Parathyroid adenoma (tissue), 2 donors: ENCODE measurements around the gene ECEL1.

Experiments
- H2AFZ ChIP-seq: fragments of 300-600 bp; sonication (generic); one replicate; pipeline ENCODE4 v1.7.0; 2017; ENCODE audit warnings: antibody characterized with exemption, mild to moderate bottlenecking
- H3K27ac ChIP-seq: fragments of 300-600 bp; sonication (generic); one replicate; pipeline ENCODE4 v1.7.0; 2017
- H3K27me3 ChIP-seq: fragments of 300-600 bp; sonication (generic); one replicate; pipeline ENCODE4 v1.7.0; 2017; ENCODE audit warnings: low read length; ENCODE audit not compliant: control insufficient read depth, insufficient read depth
- H3K36me3 ChIP-seq: fragments of 300-600 bp; sonication (generic); one replicate; pipeline ENCODE4 v1.7.0; 2017; ENCODE audit warnings: low read length; ENCODE audit not compliant: control insufficient read depth, insufficient read depth
- H3K4me1 ChIP-seq: fragments of 300-600 bp; sonication (generic); one replicate; pipeline ENCODE4 v1.7.0; 2017; ENCODE audit warnings: control low read depth
- H3K4me2 ChIP-seq: fragments of 300-600 bp; sonication (generic); one replicate; pipeline ENCODE4 v1.7.0; 2017; ENCODE audit warnings: low read length
- H3K4me3 ChIP-seq: fragments of 300-600 bp; sonication (generic); one replicate; pipeline ENCODE4 v1.7.0; 2017; ENCODE audit warnings: low read depth, low read length
- H3K79me2 ChIP-seq: fragments of 300-600 bp; sonication (generic); one replicate; pipeline ENCODE4 v1.7.0; 2017; ENCODE audit warnings: control low read depth
- H3K9ac ChIP-seq: fragments of 300-600 bp; sonication (generic); one replicate; pipeline ENCODE4 v1.7.0; 2017; ENCODE audit warnings: mild to moderate bottlenecking
- H3K9me3 ChIP-seq: fragments of 300-600 bp; sonication (generic); one replicate; pipeline ENCODE4 v1.7.0; 2017; ENCODE audit warnings: low read length; ENCODE audit not compliant: control insufficient read depth
- CTCF ChIP-seq: fragments of 300-600 bp; sonication (generic); IDR thresholded peaks from one replicate; pipeline ENCODE4 v1.7.0; 2017; ENCODE audit warnings: antibody characterized with exemption, mild to moderate bottlenecking
- donor health status: primary hyperparathyroidism.

The ECEL1 gene

GRCh38 chr2:232492963-232493700 is 5.5 kb upstream of the ECEL1 start:
- Histone ChIP-seq H3K27me3 (no peaks in the 10 kb centered on the region), H3K79me2 (no peaks in the 10 kb centered on the region), H3K4me3 (no peak overlapping the region), H3K9ac (no peak overlapping the region), H3K9me3 (no peaks in the 10 kb centered on the region), H2AFZ (no peak overlapping the region), H3K36me3 (no peaks in the 10 kb centered on the region), H3K4me1 (no peaks in the 10 kb centered on the region), H3K4me2 (no peak overlapping the region), H3K27ac (no peak overlapping the region)
- no peak for TF ChIP-seq CTCF

GRCh38 chr2:232492236-232492848 is 4.7 kb upstream of the ECEL1 start:
- Histone ChIP-seq H3K4me3 (no peak overlapping the region), H3K9ac (no peak overlapping the region), H3K79me2 (no peaks in the 10 kb centered on the region), H3K4me1 (no peaks in the 10 kb centered on the region), H3K27ac (no peak overlapping the region), H2AFZ (no peak overlapping the region), H3K36me3 (no peaks in the 10 kb centered on the region), H3K4me2 (no peak overlapping the region), H3K27me3 (no peaks in the 10 kb centered on the region), H3K9me3 (no peaks in the 10 kb centered on the region)
- no peak for TF ChIP-seq CTCF

GRCh38 chr2:232491139-232491780 is 3.6 kb upstream of the ECEL1 start:
- no peaks in the 10 kb centered on the region for H3K9me3 ChIP-seq
- no peak overlapping the region for H3K4me3 ChIP-seq
- no peaks in the 10 kb centered on the region for H3K4me1 ChIP-seq
- no peak for TF ChIP-seq CTCF
- no peaks in the 10 kb centered on the region for H3K36me3 ChIP-seq
- H3K79me2 ChIP-seq: no peaks in the 10 kb centered on the region
- no peak overlapping the region for H3K4me2 ChIP-seq
- no peak overlapping the region for H3K27ac ChIP-seq
- H3K27me3 ChIP-seq: peaks cover 3% of the 10 kb centered on the region
- H2AFZ ChIP-seq: no peak overlapping the region
- no peak overlapping the region for H3K9ac ChIP-seq

- H3K4me3 ChIP-seq: no peak overlapping the region
- H3K9me3 ChIP-seq: no peaks in the 10 kb centered on the region
- no peaks in the 10 kb centered on the region for H3K4me1 ChIP-seq
- H3K9ac ChIP-seq: no peak overlapping the region
- TF ChIP-seq CTCF: no peak
- H3K79me2 ChIP-seq: no peaks in the 10 kb centered on the region
- H3K27ac ChIP-seq: no peak overlapping the region
- no peak overlapping the region for H3K4me2 ChIP-seq
- H3K36me3 ChIP-seq: no peaks in the 10 kb centered on the region
- peaks cover 3% of the 10 kb centered on the region for H3K27me3 ChIP-seq
- H2AFZ ChIP-seq: no peak overlapping the region
These were observed 2.8 kb upstream of the ECEL1 start for GRCh38 chr2:232490221-232491138.
